HAP-1 (cell line): Measurements from ENCODE around the gene MSRB2.
A peak's percentile ranks its signal among the peaks of the same experiment; 100 is the strongest.

ENCODE experiments used
- DNase-seq, 2 experiments: peaks; one replicate each; pipeline ENCODE4 v3.0.0-alpha.2; 2016 to 2020; ENCODE audit warnings: low spot score in 2 of 2
- H3K27me3 ChIP-seq: fragments of 250-450 bp; sonication (Bioruptor Pico); 2 replicates; pipeline ENCODE4 v1.5.1; 2020; ENCODE audit warnings: low read depth, mild to moderate bottlenecking, moderate library complexity
- H3K36me3 ChIP-seq: fragments of 250-450 bp; sonication (Bioruptor Pico); replicated peaks from 2 replicates; pipeline ENCODE4 v1.5.1; 2020; ENCODE audit warnings: mild to moderate bottlenecking
- H3K4me1 ChIP-seq: fragments of 250-450 bp; sonication (Bioruptor Pico); 2 replicates; pipeline ENCODE4 v1.5.1; 2020; ENCODE audit warnings: mild to moderate bottlenecking
- H3K4me3 ChIP-seq: fragments of 250-450 bp; sonication (Bioruptor Pico); 2 replicates; pipeline ENCODE4 v1.5.1; 2020; ENCODE audit warnings: mild to moderate bottlenecking, moderate library complexity
- H3K9me3 ChIP-seq: fragments of 250-450 bp; sonication (Bioruptor Pico); 2 replicates; pipeline ENCODE4 v1.5.1; 2020; ENCODE audit warnings: mild to moderate bottlenecking, moderate library complexity
- in situ Hi-C: fragments of 300-500 bp; cut with MboI; formaldehyde crosslinking; loops from 3 replicates; pipeline ENCODE4 v1.14.3; 2020; ENCODE audit warnings: low sequenced_read_pairs, inconsistent platforms, mixed read lengths

MSRB2 gene

GRCh38 chr10:23095404-23095965, at the start of gene MSRB2:
Gene MSRB2, plus strand, starts transcription at chr10:23095579. Its CDS starts 30 bp downstream, at chr10:23095609.
- DNase-seq: peak; percentile 92 to 97
- Histone ChIP-seq H3K36me3 (no peaks in the 10 kb centered on the region), H3K4me1 (peaks cover 13% of the 10 kb centered on the region), H3K9me3 (no peaks in the 10 kb centered on the region; the same call in none of the 2 replicates), H3K27me3 (no peaks in the 10 kb centered on the region; the same call in 1 of the 2 replicates), H3K4me3 (peak within 1 kb of the TSS; percentile 54)
- in situ Hi-C loops: no loop called here

- in situ Hi-C loops: no loop called here
- H3K4me3 ChIP-seq: no peak overlapping the region
- no peaks in the 10 kb centered on the region for H3K9me3 ChIP-seq
- no peak for DNase-seq
- no peaks in the 10 kb centered on the region for H3K36me3 ChIP-seq
- H3K4me1 ChIP-seq: no peaks in the 10 kb centered on the region
- no peaks in the 10 kb centered on the region for H3K27me3 ChIP-seq
Observed at GRCh38 chr10:23046027-23046426, 49.4 kb upstream of the MSRB2 start.

GRCh38 chr10:23047201-23048050, 48.0 kb upstream of the MSRB2 start:
- H3K9me3 ChIP-seq: no peaks in the 10 kb centered on the region
- no peaks in the 10 kb centered on the region for H3K36me3 ChIP-seq
- in situ Hi-C loops: no loop called here
- H3K4me3 ChIP-seq: no peak overlapping the region
- no peaks in the 10 kb centered on the region for H3K4me1 ChIP-seq
- no peaks in the 10 kb centered on the region for H3K27me3 ChIP-seq
- DNase-seq: no peak

GRCh38 chr10:23048191-23048590, 47.2 kb upstream of the MSRB2 start:
- H3K4me1 ChIP-seq: peaks cover 6% of the 10 kb centered on the region
- DNase-seq: no peak
- no peaks in the 10 kb centered on the region for H3K9me3 ChIP-seq
- in situ Hi-C loops: no loop called here
- no peak overlapping the region for H3K4me3 ChIP-seq
- no peaks in the 10 kb centered on the region for H3K27me3 ChIP-seq
- no peaks in the 10 kb centered on the region for H3K36me3 ChIP-seq

- no peak for DNase-seq
- peaks cover 18% of the 10 kb centered on the region for H3K4me1 ChIP-seq
- H3K9me3 ChIP-seq: no peaks in the 10 kb centered on the region
- no peak overlapping the region for H3K4me3 ChIP-seq
- in situ Hi-C loops: no loop called here
- no peaks in the 10 kb centered on the region for H3K36me3 ChIP-seq
- H3K27me3 ChIP-seq: no peaks in the 10 kb centered on the region
Observed at GRCh38 chr10:23051278-23051677, 44.1 kb upstream of the MSRB2 start.

- H3K27me3 ChIP-seq: no peaks in the 10 kb centered on the region
- H3K9me3 ChIP-seq: no peaks in the 10 kb centered on the region
- in situ Hi-C loops: no loop called here
- no peak for DNase-seq
- H3K4me1 ChIP-seq: peaks cover 22% of the 10 kb centered on the region
- no peak overlapping the region for H3K4me3 ChIP-seq
- H3K36me3 ChIP-seq: no peaks in the 10 kb centered on the region
Observed at GRCh38 chr10:23051855-23052331, 43.5 kb upstream of the MSRB2 start.

GRCh38 chr10:23053036-23053435, 42.3 kb upstream of the MSRB2 start:
- in situ Hi-C loops: no loop called here
- DNase-seq: peak; percentile 50 to 51
- no peaks in the 10 kb centered on the region for H3K27me3 ChIP-seq
- H3K4me1 ChIP-seq: peaks cover 22% of the 10 kb centered on the region
- no peak overlapping the region for H3K4me3 ChIP-seq
- H3K36me3 ChIP-seq: no peaks in the 10 kb centered on the region
- no peaks in the 10 kb centered on the region for H3K9me3 ChIP-seq

GRCh38 chr10:23055424-23056185, 39.8 kb upstream of the MSRB2 start:
- H3K4me1 ChIP-seq: peaks cover 25% of the 10 kb centered on the region
- no peak overlapping the region for H3K4me3 ChIP-seq
- H3K27me3 ChIP-seq: no peaks in the 10 kb centered on the region
- in situ Hi-C loops: no loop called here
- H3K9me3 ChIP-seq: no peaks in the 10 kb centered on the region
- peak; percentile 49 to 71 for DNase-seq
- H3K36me3 ChIP-seq: no peaks in the 10 kb centered on the region

GRCh38 chr10:23056186-23056579, 39.2 kb upstream of the MSRB2 start:
- peak in 1 of 2 experiments; percentile 37 for DNase-seq
- Histone ChIP-seq H3K9me3 (no peaks in the 10 kb centered on the region), H3K27me3 (no peaks in the 10 kb centered on the region), H3K4me1 (peaks cover 26% of the 10 kb centered on the region), H3K4me3 (no peak overlapping the region), H3K36me3 (no peaks in the 10 kb centered on the region)
- in situ Hi-C loops: no loop called here

- DNase-seq: no peak
- no peaks in the 10 kb centered on the region for H3K27me3 ChIP-seq
- peaks cover 25% of the 10 kb centered on the region for H3K4me1 ChIP-seq
- H3K36me3 ChIP-seq: no peaks in the 10 kb centered on the region
- H3K9me3 ChIP-seq: no peaks in the 10 kb centered on the region
- H3K4me3 ChIP-seq: no peak overlapping the region
- in situ Hi-C loops: no loop called here
Observed at GRCh38 chr10:23058366-23058765, 37.0 kb upstream of the MSRB2 start.

GRCh38 chr10:23060918-23061317, 34.5 kb upstream of the MSRB2 start:
- H3K4me3 ChIP-seq: no peak overlapping the region
- no peaks in the 10 kb centered on the region for H3K27me3 ChIP-seq
- peaks cover 19% of the 10 kb centered on the region for H3K4me1 ChIP-seq
- in situ Hi-C loops: loop anchor here (10.0 kb wide), 1 partner anchor 1056 kb away; the partner anchor contains the start of gene DNAJC1
- no peaks in the 10 kb centered on the region for H3K9me3 ChIP-seq
- no peaks in the 10 kb centered on the region for H3K36me3 ChIP-seq
- DNase-seq: no peak

- Histone ChIP-seq H3K4me1 (peaks cover 11% of the 10 kb centered on the region), H3K9me3 (no peaks in the 10 kb centered on the region), H3K36me3 (no peaks in the 10 kb centered on the region), H3K4me3 (no peak overlapping the region), H3K27me3 (no peaks in the 10 kb centered on the region)
- no peak for DNase-seq
- in situ Hi-C loops: loop anchor here (10.0 kb wide), 1 partner anchor 1059 kb away; the partner anchor contains the start of gene DNAJC1
Observed at GRCh38 chr10:23063045-23063972, 32.1 kb upstream of the MSRB2 start.
